ENCODE results near the gene MINDY4. TPM values are rescaled to one million over a fixed set of nuclear protein-coding genes. Genes with fewer than 3 reads are reported as not detected.

MINDY4 gene
- polyA plus RNA-seq, 1 experiment, result 2.3 TPM

DNA sequence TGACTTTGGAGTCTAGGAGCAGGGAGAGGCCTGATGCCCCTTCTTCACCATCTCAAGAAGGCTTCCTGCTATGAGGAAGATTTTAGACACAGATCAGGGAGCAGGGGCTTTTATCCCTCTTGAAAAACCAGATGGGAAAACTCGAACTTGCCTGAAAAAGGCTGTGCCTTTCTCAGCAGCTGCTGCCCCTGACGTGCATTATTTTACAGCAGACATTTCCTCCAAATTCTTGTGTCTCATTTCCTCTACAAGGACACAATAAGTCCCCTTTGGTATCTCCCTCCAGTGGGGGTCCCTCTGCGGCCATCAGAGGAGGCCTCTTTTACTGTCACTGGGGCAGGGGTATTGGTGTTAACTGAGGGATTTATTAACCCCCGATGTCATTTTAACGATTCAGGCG is 102.4 kb downstream of the MINDY4 start:
- Histone ChIP-seq H3K36me3 (ENCODE audit: control insufficient read depth, insufficient read depth, low read length) (peaks cover 3% of the 10 kb centered on the region; the same call in 1 of the 2 replicates), H3K4me3 (ENCODE audit: low read depth, low read length) (no peak overlapping the region), H3K27me3 (ENCODE audit: control insufficient read depth, insufficient read depth, low read length) (no peaks in the 10 kb centered on the region)
- POLR2A ChIA-PET, result no interaction called here
- CTCF ChIA-PET, result interaction anchor here (1.0 to 1.3 kb wide), 3 partner anchors 10 to 65 kb away, joined by 3 to 4 read pairs (median 3); no protein-coding TSS in a partner anchor
- TF ChIP-seq, protein P1, sequence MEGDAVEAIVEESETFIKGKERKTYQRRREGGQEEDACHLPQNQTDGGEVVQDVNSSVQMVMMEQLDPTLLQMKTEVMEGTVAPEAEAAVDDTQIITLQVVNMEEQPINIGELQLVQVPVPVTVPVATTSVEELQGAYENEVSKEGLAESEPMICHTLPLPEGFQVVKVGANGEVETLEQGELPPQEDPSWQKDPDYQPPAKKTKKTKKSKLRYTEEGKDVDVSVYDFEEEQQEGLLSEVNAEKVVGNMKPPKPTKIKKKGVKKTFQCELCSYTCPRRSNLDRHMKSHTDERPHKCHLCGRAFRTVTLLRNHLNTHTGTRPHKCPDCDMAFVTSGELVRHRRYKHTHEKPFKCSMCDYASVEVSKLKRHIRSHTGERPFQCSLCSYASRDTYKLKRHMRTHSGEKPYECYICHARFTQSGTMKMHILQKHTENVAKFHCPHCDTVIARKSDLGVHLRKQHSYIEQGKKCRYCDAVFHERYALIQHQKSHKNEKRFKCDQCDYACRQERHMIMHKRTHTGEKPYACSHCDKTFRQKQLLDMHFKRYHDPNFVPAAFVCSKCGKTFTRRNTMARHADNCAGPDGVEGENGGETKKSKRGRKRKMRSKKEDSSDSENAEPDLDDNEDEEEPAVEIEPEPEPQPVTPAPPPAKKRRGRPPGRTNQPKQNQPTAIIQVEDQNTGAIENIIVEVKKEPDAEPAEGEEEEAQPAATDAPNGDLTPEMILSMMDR (IDR thresholded peaks at IDR 0.05; ENCODE audit: insufficient read depth, low read depth, low read length), result no peak
- DNase-seq (ENCODE audit: low read depth), result no peak

DNA sequence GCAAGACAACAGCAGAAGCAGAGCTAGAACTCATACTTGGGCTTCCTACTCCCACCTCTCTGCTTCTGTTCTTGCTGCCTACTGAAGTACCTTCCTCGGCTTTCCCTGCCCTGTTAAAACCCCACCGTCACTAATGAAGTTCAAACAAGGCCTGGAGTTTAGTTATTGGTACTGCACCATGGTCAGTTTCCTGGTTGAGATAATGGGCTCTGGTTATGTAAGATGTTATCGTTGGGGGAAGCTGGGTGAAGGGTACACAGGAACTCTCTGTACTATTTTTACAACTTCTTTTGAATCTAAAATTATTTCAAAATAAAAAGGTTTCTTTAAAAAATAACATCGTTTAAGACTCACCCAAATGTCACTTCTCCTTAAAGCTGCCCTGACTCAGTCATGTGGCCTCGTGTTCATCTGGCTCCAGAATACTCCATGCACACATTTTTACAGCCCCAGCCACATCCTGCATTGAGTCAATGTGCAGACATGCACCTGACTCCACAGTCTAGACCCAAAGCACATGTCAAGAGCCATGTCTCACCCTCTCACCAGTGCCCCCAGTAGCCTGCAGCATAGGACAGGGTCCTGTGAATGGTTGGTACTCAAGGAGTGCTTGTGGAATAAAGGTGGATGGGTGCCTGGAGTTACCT is 103.6 kb downstream of the MINDY4 start:
- Histone ChIP-seq H3K36me3 (ENCODE audit: control insufficient read depth, insufficient read depth, low read length) (peaks cover 3% of the 10 kb centered on the region; the same call in 1 of the 2 replicates), H3K27me3 (ENCODE audit: control insufficient read depth, insufficient read depth, low read length) (no peaks in the 10 kb centered on the region), H3K4me3 (ENCODE audit: low read depth, low read length) (no peak overlapping the region)
- POLR2A ChIA-PET, result no interaction called here
- DNase-seq (ENCODE audit: low read depth), result no peak
- CTCF ChIA-PET, result interaction anchor here (0.9 to 1.4 kb wide), 2 partner anchors 11 to 74 kb away, joined by 3 read pairs; no protein-coding TSS in a partner anchor
- TF ChIP-seq, protein P1 (IDR thresholded peaks at IDR 0.05; ENCODE audit: insufficient read depth, low read depth, low read length), result no peak

DNA sequence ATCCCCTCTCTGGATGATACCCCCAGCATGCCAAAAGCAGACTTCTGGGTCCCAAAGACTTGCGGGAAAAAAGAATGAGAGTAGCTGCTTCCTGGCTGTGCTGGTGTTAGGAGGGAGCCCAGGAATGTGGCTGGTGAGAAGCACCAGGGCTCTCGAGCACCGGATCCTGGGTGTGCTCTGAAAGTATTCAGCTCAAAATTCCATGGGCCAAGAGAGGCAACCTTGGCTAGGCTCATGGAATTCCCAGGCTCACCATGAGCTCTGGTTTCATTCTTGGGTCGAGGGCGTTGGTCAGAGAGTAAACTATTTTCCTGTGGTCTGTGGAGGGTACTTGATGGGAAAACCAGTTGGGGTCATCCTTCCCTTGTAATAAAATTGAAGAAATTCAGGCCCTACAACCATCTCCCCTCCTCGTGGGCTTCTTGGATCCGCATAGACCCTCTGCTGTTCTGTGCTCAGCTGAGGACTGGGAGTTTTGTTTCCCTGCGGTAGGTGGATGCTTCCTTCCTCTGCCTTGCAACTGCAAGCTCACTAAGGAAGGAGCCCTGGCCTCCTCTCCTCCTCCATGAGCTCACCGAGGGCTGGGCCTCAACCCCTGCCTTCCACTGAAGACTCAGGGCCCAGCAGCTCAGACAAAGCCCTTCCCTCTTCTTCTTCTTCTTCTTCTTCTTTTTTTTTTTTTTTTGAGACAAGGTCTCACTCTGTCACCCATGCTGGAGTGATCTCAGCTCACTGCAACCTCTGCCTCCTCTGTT is 106.0 kb downstream of the MINDY4 start:
- POLR2A ChIA-PET, result interaction anchor here (0.6 kb wide), 1 partner anchor 9 kb away, joined by 3 read pairs; no protein-coding TSS in a partner anchor
- no peak for DNase-seq (ENCODE audit: low read depth)
- peaks cover 3% of the 10 kb centered on the region; the same call in 1 of the 2 replicates for H3K36me3 ChIP-seq (ENCODE audit: control insufficient read depth, insufficient read depth, low read length)
- H3K27me3 ChIP-seq (ENCODE audit: control insufficient read depth, insufficient read depth, low read length), result no peaks in the 10 kb centered on the region
- H3K4me3 ChIP-seq (ENCODE audit: low read depth, low read length), result no peak overlapping the region
- TF ChIP-seq, protein P1 (IDR thresholded peaks at IDR 0.05; ENCODE audit: insufficient read depth, low read depth, low read length), result no peak
- CTCF ChIA-PET, result interaction anchor here (0.8 kb wide), 1 partner anchor 14 kb away, joined by 3 read pairs; no protein-coding TSS in a partner anchor

DNA sequence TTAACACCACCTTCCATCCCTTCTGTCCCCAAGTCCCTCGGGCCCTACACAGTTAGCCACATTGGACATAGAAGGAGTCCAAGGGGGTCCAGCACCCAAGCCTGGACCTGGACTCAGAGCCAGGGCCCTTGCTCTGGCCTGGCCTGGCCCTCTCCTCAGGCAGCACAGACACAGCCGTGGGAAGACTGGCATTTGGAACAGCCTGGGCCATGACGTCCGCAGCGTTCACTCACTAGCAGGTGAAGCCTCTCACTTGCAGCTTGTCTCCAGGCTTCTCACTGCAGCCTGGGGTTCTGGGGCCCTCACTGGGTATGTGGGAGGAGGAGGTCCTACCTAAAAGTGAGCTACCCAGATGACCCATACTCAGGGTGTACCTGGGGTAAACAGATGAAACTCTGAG is 106.8 kb downstream of the MINDY4 start:
- Histone ChIP-seq H3K27me3 (ENCODE audit: control insufficient read depth, insufficient read depth, low read length) (no peaks in the 10 kb centered on the region), H3K36me3 (ENCODE audit: control insufficient read depth, insufficient read depth, low read length) (peaks cover under 1% of the 10 kb centered on the region; the same call in 1 of the 2 replicates), H3K4me3 (ENCODE audit: low read depth, low read length) (no peak overlapping the region)
- TF ChIP-seq, protein P1 (IDR thresholded peaks at IDR 0.05; ENCODE audit: insufficient read depth, low read depth, low read length), result no peak
- CTCF ChIA-PET, result no interaction called here
- no peak for DNase-seq (ENCODE audit: low read depth)
- POLR2A ChIA-PET, result no interaction called here

All from BJ (cell line).